Measurements from ENCODE around the gene TNFAIP8L1.

Gene TNFAIP8L1

GRCh38 chr19:4613254-4613751 lies 26.0 kb upstream of the TNFAIP8L1 start:
- DNase-seq = no peak

GRCh38 chr19:4618019-4618418 lies 21.3 kb upstream of the TNFAIP8L1 start:
- no peak for DNase-seq

- DNase-seq = no peak
Measured at GRCh38 chr19:4619668-4620294, 19.5 kb upstream of the TNFAIP8L1 start.

- DNase-seq = no peak
Measured at GRCh38 chr19:4620675-4621074, 18.6 kb upstream of the TNFAIP8L1 start.

GRCh38 chr19:4622695-4623421 lies 16.5 kb upstream of the TNFAIP8L1 start:
- DNase-seq = no peak

- DNase-seq = no peak
Measured at GRCh38 chr19:4624301-4624700, 15.0 kb upstream of the TNFAIP8L1 start.

GRCh38 chr19:4624733-4625362 lies 14.5 kb upstream of the TNFAIP8L1 start:
- DNase-seq = no peak

GRCh38 chr19:4633140-4633967 lies 6.0 kb upstream of the TNFAIP8L1 start:
- peak; percentile 62 for DNase-seq

GRCh38 chr19:4635754-4636116 lies 3.6 kb upstream of the TNFAIP8L1 start:
- DNase-seq = no peak

- peak; percentile 67 for DNase-seq
Measured at GRCh38 chr19:4636151-4636717, 3.1 kb upstream of the TNFAIP8L1 start.

GRCh38 chr19:4636761-4637160 lies 2.6 kb upstream of the TNFAIP8L1 start:
- DNase-seq = no peak

GRCh38 chr19:4638317-4638716 lies 999 bp upstream of the TNFAIP8L1 start:
- no peak for DNase-seq

GRCh38 chr19:4639531-4640246 lies 373 bp downstream of the TNFAIP8L1 start:
- DNase-seq = no peak

GRCh38 chr19:4640247-4641000 lies 1.1 kb downstream of the TNFAIP8L1 start:
- no peak for DNase-seq

GRCh38 chr19:4641132-4641531 lies 1.8 kb downstream of the TNFAIP8L1 start:
- no peak for DNase-seq

- DNase-seq = no peak
Measured at GRCh38 chr19:4642625-4643024, 3.3 kb downstream of the TNFAIP8L1 start.

GRCh38 chr19:4645718-4646117 lies 6.4 kb downstream of the TNFAIP8L1 start:
- DNase-seq = no peak

- DNase-seq = no peak
Measured at GRCh38 chr19:4647676-4648644, 8.6 kb downstream of the TNFAIP8L1 start.

GRCh38 chr19:4649392-4650047 lies 10.2 kb downstream of the TNFAIP8L1 start:
- no peak for DNase-seq
